SU-DHL-6 (cell line): ENCODE measurements around the gene SMPD3.

Experiments used
- H2AFZ ChIP-seq: fragments of 200-600 bp; sonication (generic); 2 replicates; pipeline ENCODE4 v1.6.1; 2014; ENCODE audit warnings: low read depth, mild to moderate bottlenecking, moderate library complexity, mixed read lengths, antibody characterized with exemption, low read length; ENCODE audit not compliant: severe bottlenecking
- H3F3A ChIP-seq: fragments of 200-600 bp; shearing (Covaris generic); 2 replicates; pipeline ENCODE4 v1.6.0; 2016; ENCODE audit warnings: antibody characterized with exemption, mild to moderate bottlenecking; ENCODE audit not compliant: insufficient read depth
- H3K27ac ChIP-seq: fragments of 200-600 bp; sonication (generic); 2 replicates; pipeline ENCODE4 v1.5.1; 2016; ENCODE audit warnings: low read depth, mild to moderate bottlenecking, low read length, moderate library complexity, mixed read lengths
- H3K27me3 ChIP-seq: fragments of 200-600 bp; sonication (generic), shearing (Covaris generic); 2 replicates; pipeline ENCODE4 v1.6.0; 2014; ENCODE audit warnings: mild to moderate bottlenecking, low read length
- H3K36me3 ChIP-seq: fragments of 200-600 bp; sonication (generic); 2 replicates; pipeline ENCODE4 v1.6.1; 2014; ENCODE audit warnings: mild to moderate bottlenecking, low read length, mixed read lengths
- H3K4me2 ChIP-seq: fragments of 300-600, 200-600 bp; shearing (Covaris generic), sonication (generic); 2 replicates; pipeline ENCODE4 v1.6.0; 2014; ENCODE audit warnings: low read length, low read depth, mild to moderate bottlenecking; ENCODE audit not compliant: poor library complexity, severe bottlenecking
- H3K4me3 ChIP-seq: fragments of 200-600 bp; sonication (generic); 2 replicates; pipeline ENCODE4 v1.5.1; 2014; ENCODE audit warnings: antibody characterized with exemption, low read length, mild to moderate bottlenecking, mixed read lengths; ENCODE audit not compliant: insufficient read depth, poor library complexity, severe bottlenecking
- H3K79me2 ChIP-seq: fragments of 200-600 bp; sonication (generic); 2 replicates; pipeline ENCODE4 v1.6.1; 2014; ENCODE audit warnings: mild to moderate bottlenecking, low read length, moderate library complexity; ENCODE audit not compliant: insufficient read depth
- H3K9ac ChIP-seq: fragments of 200-600 bp; sonication (generic); 2 replicates; pipeline ENCODE4 v1.7.0; 2014; ENCODE audit warnings: mild to moderate bottlenecking, low read length
- H3K9me2 ChIP-seq: fragments of 200-600 bp; sonication (generic); replicated peaks from 2 replicates; pipeline ENCODE4 v1.6.1; 2014; ENCODE audit warnings: low read length; ENCODE audit not compliant: insufficient read depth
- H3K9me3 ChIP-seq: fragments of 200-600 bp; sonication (generic); 2 replicates; pipeline ENCODE4 v1.6.1; 2014; ENCODE audit warnings: low read length, mixed read lengths; ENCODE audit not compliant: insufficient read depth
- H4K20me1 ChIP-seq: fragments of 200-600 bp; sonication (generic); 2 replicates; pipeline ENCODE4 v1.6.1; 2014; ENCODE audit warnings: low read depth, mild to moderate bottlenecking, antibody characterized with exemption, low read length, moderate library complexity, mixed read lengths
- EZH2phosphoT487 ChIP-seq: fragments of 200-600 bp; sonication (generic), shearing (Covaris generic); conservative IDR thresholded peaks from 2 replicates; pipeline ENCODE4 v1.6.1; 2018; ENCODE audit warnings: mild to moderate bottlenecking, antibody characterized with exemption, low read length, moderate library complexity, mixed read lengths
- TF ChIP-seq, protein P1 (sequence below): fragments of 200-600 bp; sonication (generic); IDR thresholded peaks from one replicate; pipeline ENCODE4 v1.5.1; 2017; ENCODE audit warnings: antibody characterized with exemption, mild to moderate bottlenecking, low read length, moderate library complexity; ENCODE audit not compliant: insufficient read depth, poor library complexity, severe bottlenecking

Gene SMPD3

DNA sequence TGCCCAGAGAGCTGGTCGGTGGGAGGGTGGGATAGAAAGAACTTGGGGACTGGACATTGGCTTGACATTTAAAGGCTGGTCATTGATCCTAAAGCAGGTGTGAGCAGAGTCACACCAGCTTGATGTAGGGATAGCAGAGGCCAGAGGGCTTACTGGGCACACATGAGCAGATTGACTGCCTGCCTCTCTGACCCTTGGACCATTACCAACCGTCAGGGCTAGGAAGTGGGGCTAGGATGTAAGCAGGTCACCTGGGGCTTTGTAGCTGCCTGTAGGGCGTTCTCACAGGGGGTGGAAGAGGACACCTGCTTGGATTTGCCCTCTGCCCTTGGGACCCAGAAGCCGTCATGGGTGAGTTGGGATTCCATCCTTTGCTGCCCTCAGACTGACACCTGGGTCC lies 11.1 kb upstream of the SMPD3 start:
- H3K36me3 ChIP-seq: no peaks in the 10 kb centered on the region
- H4K20me1 ChIP-seq: no peaks in the 10 kb centered on the region
- TF ChIP-seq, protein P1, sequence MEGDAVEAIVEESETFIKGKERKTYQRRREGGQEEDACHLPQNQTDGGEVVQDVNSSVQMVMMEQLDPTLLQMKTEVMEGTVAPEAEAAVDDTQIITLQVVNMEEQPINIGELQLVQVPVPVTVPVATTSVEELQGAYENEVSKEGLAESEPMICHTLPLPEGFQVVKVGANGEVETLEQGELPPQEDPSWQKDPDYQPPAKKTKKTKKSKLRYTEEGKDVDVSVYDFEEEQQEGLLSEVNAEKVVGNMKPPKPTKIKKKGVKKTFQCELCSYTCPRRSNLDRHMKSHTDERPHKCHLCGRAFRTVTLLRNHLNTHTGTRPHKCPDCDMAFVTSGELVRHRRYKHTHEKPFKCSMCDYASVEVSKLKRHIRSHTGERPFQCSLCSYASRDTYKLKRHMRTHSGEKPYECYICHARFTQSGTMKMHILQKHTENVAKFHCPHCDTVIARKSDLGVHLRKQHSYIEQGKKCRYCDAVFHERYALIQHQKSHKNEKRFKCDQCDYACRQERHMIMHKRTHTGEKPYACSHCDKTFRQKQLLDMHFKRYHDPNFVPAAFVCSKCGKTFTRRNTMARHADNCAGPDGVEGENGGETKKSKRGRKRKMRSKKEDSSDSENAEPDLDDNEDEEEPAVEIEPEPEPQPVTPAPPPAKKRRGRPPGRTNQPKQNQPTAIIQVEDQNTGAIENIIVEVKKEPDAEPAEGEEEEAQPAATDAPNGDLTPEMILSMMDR: no peak
- no peak for TF ChIP-seq EZH2phosphoT487
- no peaks in the 10 kb centered on the region for H3K9me2 ChIP-seq
- H3F3A ChIP-seq: no peaks in the 10 kb centered on the region
- no peaks in the 10 kb centered on the region for H3K9me3 ChIP-seq
- no peak overlapping the region for H3K4me3 ChIP-seq
- no peak overlapping the region for H3K27ac ChIP-seq
- no peak overlapping the region for H3K9ac ChIP-seq
- no peak overlapping the region for H3K4me2 ChIP-seq
- H2AFZ ChIP-seq: no peak overlapping the region
- H3K27me3 ChIP-seq: no peaks in the 10 kb centered on the region
- H3K79me2 ChIP-seq: no peaks in the 10 kb centered on the region

DNA sequence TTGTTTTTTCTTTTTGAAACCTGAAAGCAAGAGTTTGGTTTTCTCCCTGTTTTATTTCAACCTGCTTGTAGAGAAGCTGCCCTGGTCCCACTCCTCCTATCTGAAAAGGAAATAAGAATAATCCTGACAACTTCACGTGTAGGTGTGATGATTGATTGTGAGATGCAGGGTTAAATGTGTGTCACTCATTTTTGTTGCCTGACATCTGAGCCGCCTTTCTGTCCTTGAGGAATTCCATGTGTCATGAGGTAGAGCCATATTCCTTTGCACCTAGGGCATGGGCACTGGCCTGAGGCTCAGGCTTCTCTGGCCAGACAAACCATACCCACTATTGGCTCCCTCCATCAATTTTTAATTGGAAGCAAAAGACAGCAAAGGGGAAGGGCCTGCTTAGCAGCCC lies 10.2 kb upstream of the SMPD3 start:
- H3K36me3 ChIP-seq: no peaks in the 10 kb centered on the region
- H3K9me2 ChIP-seq: no peaks in the 10 kb centered on the region
- H3K4me2 ChIP-seq: no peak overlapping the region
- no peaks in the 10 kb centered on the region for H3F3A ChIP-seq
- no peak overlapping the region for H3K27ac ChIP-seq
- no peaks in the 10 kb centered on the region for H4K20me1 ChIP-seq
- H3K9ac ChIP-seq: no peak overlapping the region
- H3K27me3 ChIP-seq: no peaks in the 10 kb centered on the region
- TF ChIP-seq, protein P1: no peak
- TF ChIP-seq EZH2phosphoT487: no peak
- no peaks in the 10 kb centered on the region for H3K9me3 ChIP-seq
- no peaks in the 10 kb centered on the region for H3K79me2 ChIP-seq
- H3K4me3 ChIP-seq: no peak overlapping the region
- no peak overlapping the region for H2AFZ ChIP-seq

DNA sequence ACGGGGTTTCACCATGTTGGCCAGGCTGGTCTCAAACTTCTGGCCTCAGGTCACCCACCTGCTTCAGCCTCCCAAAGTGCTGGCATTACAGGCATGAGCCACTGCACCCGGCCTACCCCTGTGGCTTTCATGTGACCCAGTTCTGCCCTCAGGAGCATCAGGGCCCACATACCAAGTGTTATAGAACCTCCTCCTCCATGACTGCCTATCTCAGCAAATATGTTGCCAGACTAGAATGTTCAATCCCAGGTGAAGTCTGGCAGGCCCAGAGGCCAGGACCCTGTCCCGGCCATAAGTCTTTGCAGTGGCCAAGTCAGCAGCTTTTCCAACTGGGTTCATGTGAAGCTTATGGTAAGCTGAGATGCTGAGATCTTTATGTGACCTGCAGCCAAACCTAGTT lies 9.8 kb upstream of the SMPD3 start:
- no peak for TF ChIP-seq EZH2phosphoT487
- TF ChIP-seq, protein P1: no peak

More for the DNA sequence above, 9.8 kb upstream of the SMPD3 start:
- Histone ChIP-seq H3K9me2 (no peaks in the 10 kb centered on the region), H3K36me3 (no peaks in the 10 kb centered on the region), H3K9me3 (no peaks in the 10 kb centered on the region), H2AFZ (no peak overlapping the region), H3K27ac (no peak overlapping the region), H3K79me2 (no peaks in the 10 kb centered on the region), H3F3A (no peaks in the 10 kb centered on the region), H3K4me3 (no peak overlapping the region), H3K9ac (no peak overlapping the region), H4K20me1 (no peaks in the 10 kb centered on the region), H3K27me3 (no peaks in the 10 kb centered on the region), H3K4me2 (no peak overlapping the region)
